NCI-H774 (cell line): ENCODE measurements around the gene FAF2.
"Not testable (repeated sequence)": the region's sequence is repeated elsewhere in the genome, so short reads cannot be mapped to it uniquely, and the experiment has no call there.

Experiments
- DNase-seq: peaks from one replicate; lab custom pipeline; 2025; lab: John Stamatoyannopoulos, UW

The FAF2 gene

GRCh38 chr5:176454724-176455394 is 6.7 kb downstream of the FAF2 start:
- no peak for DNase-seq

GRCh38 chr5:176458904-176459561 is 10.8 kb downstream of the FAF2 start:
- DNase-seq, result no peak

- DNase-seq, result no peak
Measured at GRCh38 chr5:176461349-176461748, 13.2 kb downstream of the FAF2 start.

- DNase-seq, result no peak
Measured at GRCh38 chr5:176463113-176463764, 15.1 kb downstream of the FAF2 start.

- DNase-seq, result no peak
Measured at GRCh38 chr5:176466245-176466871, 18.2 kb downstream of the FAF2 start.

GRCh38 chr5:176469296-176469695 is 21.1 kb downstream of the FAF2 start:
- DNase-seq, result no peak

GRCh38 chr5:176470539-176470938 is 22.4 kb downstream of the FAF2 start:
- DNase-seq, result no peak

- no peak for DNase-seq
Measured at GRCh38 chr5:176471098-176471497, 22.9 kb downstream of the FAF2 start.

GRCh38 chr5:176473335-176474006 is 25.3 kb downstream of the FAF2 start:
- DNase-seq, result no peak

- no peak for DNase-seq
Measured at GRCh38 chr5:176474476-176474875, 26.3 kb downstream of the FAF2 start.

GRCh38 chr5:176481711-176482110 is 33.5 kb downstream of the FAF2 start:
- no peak for DNase-seq

- no peak for DNase-seq
Measured at GRCh38 chr5:176485176-176485575, 37.0 kb downstream of the FAF2 start.

- no peak for DNase-seq
Measured at GRCh38 chr5:176486189-176486757, 38.1 kb downstream of the FAF2 start.

GRCh38 chr5:176487160-176487559 is 39.0 kb downstream of the FAF2 start:
- DNase-seq, result not testable (repeated sequence)

- DNase-seq, result no peak
Measured at GRCh38 chr5:176489077-176489476, 40.9 kb downstream of the FAF2 start.

- no peak for DNase-seq
Measured at GRCh38 chr5:176490301-176490700, 42.1 kb downstream of the FAF2 start.

GRCh38 chr5:176491101-176491502 is 42.9 kb downstream of the FAF2 start:
- no peak for DNase-seq

- no peak for DNase-seq
Measured at GRCh38 chr5:176491901-176492300, 43.7 kb downstream of the FAF2 start.

- DNase-seq, result no peak
Measured at GRCh38 chr5:176492431-176492830, 44.2 kb downstream of the FAF2 start.

GRCh38 chr5:176497852-176498251 is 49.7 kb downstream of the FAF2 start:
- no peak for DNase-seq

- DNase-seq, result no peak
Measured at GRCh38 chr5:176499273-176499672, 51.1 kb downstream of the FAF2 start.

- no peak for DNase-seq
Measured at GRCh38 chr5:176500511-176500910, 52.3 kb downstream of the FAF2 start.
